ENCODE data around the gene SLC35E1.

GRCh38 chr19:16520986-16521624 lies 51.1 kb downstream of the SLC35E1 start:
- TF ChIP-seq CTCF (IDR thresholded peaks at IDR 0.05) (no peak), POLR2A (IDR thresholded peaks at IDR 0.05) (no peak)
